Mesenteric fat pad (tissue), 1 donor: ENCODE measurements around the gene NACAD. TPM values are rescaled to one million over a fixed set of nuclear protein-coding genes. Genes with fewer than 3 reads are reported as not detected.

Experiments
- DNase-seq: peaks from one replicate; pipeline ENCODE4 v3.0.0-alpha.2; 2020; ENCODE audit warnings: low spot score
- long read RNA-seq: library from polyadenylated mRNA; unstranded; transcript quantifications from one replicate; pipeline ENCODE4 v2.0.0, GENCODE V29; 2020
- total RNA-seq: library from RNA; stranded (reverse); fragmentation: NEBNext Ultra II Directional; extraction: Animal tissue kit (Norgen Biotek cat#: 25700); gene quantifications from one replicate; pipeline ENCODE4 v1.2.1, GENCODE V29; 2021
- donor health status: DM: yes; HTN: yes; CAD: no.

The NACAD gene
- 6.2 TPM for total RNA-seq
- long read RNA-seq, partial matches to known transcripts, result 9 of 9 reads
- long read RNA-seq, other reads (novel, unspliced or antisense), result 0 of 9 reads

- DNase-seq, result peak; percentile 89
These were observed at the start of gene NACAD for GRCh38 chr7:45088821-45089340. TSS of gene NACAD (minus strand) at chr7:45088969. CDS start at chr7:45088894, 75 bp downstream.

- no peak for DNase-seq
These were observed 47.6 kb upstream of the NACAD start for GRCh38 chr7:45136106-45137060.

- no peak for DNase-seq
These were observed 45.1 kb upstream of the NACAD start for GRCh38 chr7:45133877-45134276.

- DNase-seq, result no peak
These were observed 44.6 kb upstream of the NACAD start for GRCh38 chr7:45133352-45133751.

GRCh38 chr7:45132708-45133320 is 44.0 kb upstream of the NACAD start:
- DNase-seq, result no peak

- DNase-seq, result no peak
These were observed 43.1 kb upstream of the NACAD start for GRCh38 chr7:45131891-45132290.

GRCh38 chr7:45130910-45131309 is 42.1 kb upstream of the NACAD start:
- no peak for DNase-seq

- no peak for DNase-seq
These were observed 41.1 kb upstream of the NACAD start for GRCh38 chr7:45129906-45130305.

GRCh38 chr7:45129181-45129800 is 40.5 kb upstream of the NACAD start:
- DNase-seq, result no peak

- DNase-seq, result no peak
These were observed 38.2 kb upstream of the NACAD start for GRCh38 chr7:45126920-45127319.

GRCh38 chr7:45126201-45126600 is 37.4 kb upstream of the NACAD start:
- DNase-seq, result no peak

GRCh38 chr7:45125193-45125904 is 36.6 kb upstream of the NACAD start:
- DNase-seq, result no peak

GRCh38 chr7:45123913-45124710 is 35.3 kb upstream of the NACAD start:
- no peak for DNase-seq

- no peak for DNase-seq
These were observed 34.4 kb upstream of the NACAD start for GRCh38 chr7:45122975-45123860.

- DNase-seq, result peak; percentile 53
These were observed 30.8 kb upstream of the NACAD start for GRCh38 chr7:45119550-45119949.

- peak; percentile 85 for DNase-seq
These were observed 30.1 kb upstream of the NACAD start for GRCh38 chr7:45118889-45119331.

- peak; percentile 51 for DNase-seq
These were observed 29.5 kb upstream of the NACAD start for GRCh38 chr7:45118292-45118691.

- peak; percentile 62 for DNase-seq
These were observed 28.8 kb upstream of the NACAD start for GRCh38 chr7:45117582-45117981.

- DNase-seq, result no peak
These were observed 27.3 kb upstream of the NACAD start for GRCh38 chr7:45116048-45116447.
